IMR-90 (cell line): Measurements from ENCODE around the gene TUBA3C. TPM values are rescaled to one million over a fixed set of nuclear protein-coding genes. Genes with fewer than 3 reads are reported as not detected.
"Not testable (repeated sequence)": the region's sequence is repeated elsewhere in the genome, so short reads cannot be mapped to it uniquely, and the experiment has no call there.

ENCODE experiments used
- ATAC-seq: fragments of 200-7000 bp; cut with Tn5 transposase; 2 replicates; pipeline ENCODE4 v1.9.1; 2020; ENCODE audit warnings: low read depth, mild to moderate bottlenecking, moderate library complexity
- BruUV-seq: library from RNA; stranded (reverse); fragments of 400-500 nt; replicated peaks from 2 replicates; lab custom pipeline; 2021; lab: Mats Ljungman, UMichigan
- CTCF ChIA-PET: fragments of 300-600 bp; formaldehyde crosslinking; extraction: SDS; loops from one replicate; lab custom pipeline; 2021; ENCODE audit warnings: antibody characterized with exemption; lab: Yijun Ruan, JAX
- POLR2A ChIA-PET: fragments of 300-600 bp; sonication (Branson Sonifier 250); formaldehyde crosslinking; loops from one replicate; lab custom pipeline; 2022; ENCODE audit warnings: antibody characterized with exemption; ENCODE audit not compliant: unreplicated experiment; lab: Charles Lee
- DNase-seq: peaks from one replicate; pipeline ENCODE4 v3.0.0; 2013
- H2AFZ ChIP-seq: replicated peaks from 2 replicates; pipeline ENCODE3; 2013; ENCODE audit warnings: low read length, mild to moderate bottlenecking; ENCODE audit not compliant: poor library complexity
- H2AK5ac ChIP-seq: 2 replicates; pipeline ENCODE4 v1.6.1; 2013; ENCODE audit warnings: low read depth, low read length, inconsistent platforms
- H2AK9ac ChIP-seq: replicated peaks from 2 replicates; pipeline ENCODE3; 2013; ENCODE audit warnings: mild to moderate bottlenecking, low read depth, low read length, moderate library complexity; ENCODE audit not compliant: poor library complexity
- H2BK120ac ChIP-seq: 2 replicates; pipeline ENCODE4 v1.6.1; 2013; ENCODE audit warnings: low read depth, low read length, inconsistent platforms
- H2BK15ac ChIP-seq: 3 replicates; pipeline ENCODE4 v1.6.1; 2013; ENCODE audit warnings: low read depth, low read length, inconsistent platforms
- H2BK20ac ChIP-seq: 2 replicates; pipeline ENCODE4 v1.6.1; 2013; ENCODE audit warnings: low read depth, mild to moderate bottlenecking, inconsistent platforms, low read length, moderate library complexity
- H2BK5ac ChIP-seq: 2 replicates; pipeline ENCODE4 v1.6.1; 2013; ENCODE audit warnings: mild to moderate bottlenecking, low read depth, low read length, inconsistent platforms; ENCODE audit not compliant: poor library complexity, severe bottlenecking
- H3K14ac ChIP-seq: replicated peaks from 2 replicates; pipeline ENCODE4 v1.6.1; 2013; ENCODE audit warnings: low read depth, low read length, inconsistent platforms
- H3K18ac ChIP-seq: 2 replicates; pipeline ENCODE4 v1.6.1; 2013; ENCODE audit warnings: low read depth, low read length, control low read depth
- H3K23ac ChIP-seq: 2 replicates; pipeline ENCODE4 v1.6.1; 2013; ENCODE audit warnings: low read depth, low read length, inconsistent platforms
- H3K27ac ChIP-seq: 2 replicates; pipeline ENCODE4 v1.5.1; 2013; ENCODE audit warnings: mild to moderate bottlenecking, control low read depth, low read length; ENCODE audit not compliant: insufficient read depth
- H3K27me3 ChIP-seq: 2 replicates; pipeline ENCODE4 v1.6.1; 2013; ENCODE audit warnings: low read length; ENCODE audit not compliant: control insufficient read depth, insufficient read depth
- H3K36me3 ChIP-seq: 2 replicates; pipeline ENCODE4 v1.6.1; 2013; ENCODE audit warnings: low read length, mixed read lengths; ENCODE audit not compliant: control insufficient read depth, insufficient read depth
- H3K4ac ChIP-seq: 2 replicates; pipeline ENCODE4 v1.6.1; 2013; ENCODE audit warnings: low read depth, low read length, inconsistent platforms
- H3K4me1 ChIP-seq: 2 replicates; pipeline ENCODE4 v1.6.1; 2013; ENCODE audit warnings: low read length, mixed read lengths; ENCODE audit not compliant: control insufficient read depth, insufficient read depth
- H3K4me2 ChIP-seq: 2 replicates; pipeline ENCODE4 v1.6.1; 2013; ENCODE audit warnings: low read depth, mild to moderate bottlenecking, control low read depth, low read length, moderate library complexity
- H3K4me3 ChIP-seq: 2 replicates; pipeline ENCODE4 v1.5.1; 2013; ENCODE audit warnings: low read depth, mild to moderate bottlenecking, control low read depth, low read length, moderate library complexity; ENCODE audit not compliant: insufficient read depth
- H3K56ac ChIP-seq: 2 replicates; pipeline ENCODE4 v1.6.1; 2013; ENCODE audit warnings: low read length, inconsistent platforms; ENCODE audit not compliant: insufficient read depth; ENCODE audit errors: extremely low read depth
- H3K79me1 ChIP-seq, 2 experiments: 2 replicates each; pipeline ENCODE4 v1.6.1; 2013; ENCODE audit warnings: low read length in 2 of 2, inconsistent platforms in 1 of 2, low read depth in 1 of 2
- H3K9ac ChIP-seq: 2 replicates; pipeline ENCODE4 v1.6.1; 2013; ENCODE audit warnings: low read depth, low read length, control low read depth
- H3K9me1 ChIP-seq: 2 replicates; pipeline ENCODE4 v1.6.1; 2013; ENCODE audit warnings: low read length, inconsistent platforms; ENCODE audit not compliant: insufficient read depth
- H3K9me3 ChIP-seq: 2 replicates; pipeline ENCODE4 v1.6.1; 2013; ENCODE audit warnings: low read length; ENCODE audit not compliant: control insufficient read depth, insufficient read depth
- H4K20me1 ChIP-seq: 2 replicates; pipeline ENCODE4 v1.6.1; 2013; ENCODE audit warnings: low read length, inconsistent platforms; ENCODE audit not compliant: insufficient read depth
- H4K5ac ChIP-seq: 2 replicates; pipeline ENCODE4 v1.6.1; 2013; ENCODE audit warnings: mild to moderate bottlenecking, low read depth, low read length, control low read depth
- H4K8ac ChIP-seq, 2 experiments: 2 replicates each; pipeline ENCODE4 v1.6.1; 2013; ENCODE audit warnings: low read depth in 2 of 2, low read length in 2 of 2, control low read depth in 1 of 2, inconsistent platforms in 1 of 2
- H4K91ac ChIP-seq: 2 replicates; pipeline ENCODE4 v1.6.1; 2013; ENCODE audit warnings: low read depth, low read length, inconsistent platforms; ENCODE audit not compliant: insufficient read depth
- WGBS, 2 experiments: methylation state at CpG; one replicate each; pipeline versions ENCODE4 v1.1.5 to v1.1.7; 2013; ENCODE audit warnings: missing lambda C conversion rate in 2 of 2; ENCODE audit not compliant: insufficient read length in 1 of 2; ENCODE audit errors: extremely low coverage in 2 of 2; 5-methylcytosine and 5-hydroxymethylcytosine counted together
- dilution Hi-C: fragments of 300-500 bp; cut with HindIII; formaldehyde crosslinking; loops from one replicate; pipeline ENCODE4 v1.14.3; 2018; ENCODE audit warnings: low sequenced_read_pairs; ENCODE audit not compliant: unreplicated experiment
- in situ Hi-C: fragments of 300-500 bp; cut with MboI; formaldehyde crosslinking; loops from 3 replicates; pipeline ENCODE4 v1.14.3; 2019; ENCODE audit warnings: low sequenced_read_pairs, inconsistent platforms, mixed read lengths
- intact Hi-C: fragments of 100-400 bp; cut with micrococcal nuclease; formaldehyde crosslinking; loops from 2 replicates; pipeline ENCODE4 v1.10.0; 2022
- polyA plus RNA-seq, 3 experiments: library from polyadenylated mRNA; depleted of rRNA; stranded (reverse); fragments of >200 nt; gene quantifications; 2 replicates each; pipeline ENCODE4 v1.2.3, GENCODE V29; 2012; ENCODE audit warnings: low replicate concordance in 1 of 3
- total RNA-seq: library from RNA; depleted of rRNA; stranded (reverse); fragments of >200 nt; gene quantifications from 2 replicates; pipeline ENCODE4 v1.2.3, GENCODE V29; 2012

Gene TUBA3C
- total and polyA plus RNA-seq, 2 of the 4 experiments (the other 2 are of a cell fraction): not detected

GRCh38 chr13:19189368-19189767 lies 7.7 kb upstream of the TUBA3C start:
- H2BK20ac ChIP-seq, DNase-seq, H4K20me1 ChIP-seq, H3K23ac ChIP-seq, H3K36me3 ChIP-seq, H3K9ac ChIP-seq, H3K18ac ChIP-seq, H2BK120ac ChIP-seq, H3K56ac ChIP-seq, H3K4me2 ChIP-seq, H3K9me3 ChIP-seq, H2BK15ac ChIP-seq, H2AK5ac ChIP-seq, dilution Hi-C loops, H2AFZ ChIP-seq, H3K27me3 ChIP-seq, H3K4me1 ChIP-seq, H4K8ac ChIP-seq, H3K79me1 ChIP-seq, BruUV-seq, H3K14ac ChIP-seq, ATAC-seq, H3K4me3 ChIP-seq, H3K4ac ChIP-seq, in situ Hi-C loops, H2AK9ac ChIP-seq, H3K27ac ChIP-seq, H3K9me1 ChIP-seq, H4K5ac ChIP-seq, intact Hi-C loops, H4K91ac ChIP-seq, POLR2A ChIA-PET, H2BK5ac ChIP-seq, CTCF ChIA-PET: not testable (repeated sequence)
- 20% methylated on average over 1 of the region's 5 CpGs; no CpG with 5 or more reads in 1 of the 2 experiments for WGBS, 2 experiments
